ENCODE results near the gene GSG1L.

GSG1L gene

DNA sequence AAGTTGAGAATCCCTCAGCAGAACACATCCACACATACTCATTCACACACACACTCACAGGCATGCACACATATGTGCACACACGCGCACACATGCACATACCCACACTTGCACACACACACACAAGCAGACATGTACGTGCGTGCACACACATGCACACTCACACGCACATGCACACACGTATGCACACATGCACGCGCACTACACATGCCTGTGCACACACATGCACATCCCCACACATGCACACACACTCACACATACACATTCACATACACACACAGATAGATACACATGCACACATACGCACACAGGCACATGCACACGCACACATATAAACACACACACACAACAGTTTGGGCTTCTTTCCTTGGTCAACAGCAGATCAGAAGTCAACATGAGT lies 24.0 kb downstream of the GSG1L start:
- no peak for TF ChIP-seq NFIC (IDR thresholded peaks at IDR 0.05)
- no peak for TF ChIP-seq CREB1 (IDR thresholded peaks at IDR 0.05; ENCODE audit: low read depth)
- TF ChIP-seq FOXM1 (IDR thresholded peaks at IDR 0.05; ENCODE audit: borderline replicate concordance, low read depth), result no peak
- TF ChIP-seq, protein P1, sequence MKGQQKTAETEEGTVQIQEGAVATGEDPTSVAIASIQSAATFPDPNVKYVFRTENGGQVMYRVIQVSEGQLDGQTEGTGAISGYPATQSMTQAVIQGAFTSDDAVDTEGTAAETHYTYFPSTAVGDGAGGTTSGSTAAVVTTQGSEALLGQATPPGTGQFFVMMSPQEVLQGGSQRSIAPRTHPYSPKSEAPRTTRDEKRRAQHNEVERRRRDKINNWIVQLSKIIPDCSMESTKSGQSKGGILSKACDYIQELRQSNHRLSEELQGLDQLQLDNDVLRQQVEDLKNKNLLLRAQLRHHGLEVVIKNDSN (IDR thresholded peaks at IDR 0.05), result no peak
- no peak for TF ChIP-seq TAF1 (IDR thresholded peaks at IDR 0.05; ENCODE audit: low read depth)
- no peak for TF ChIP-seq EGR1 (IDR thresholded peaks at IDR 0.05)
- TF ChIP-seq EP300 (IDR thresholded peaks at IDR 0.05; ENCODE audit: borderline replicate concordance), result no peak
- no peak for TF ChIP-seq YY1 (IDR thresholded peaks at IDR 0.05; ENCODE audit: low read depth)

DNA sequence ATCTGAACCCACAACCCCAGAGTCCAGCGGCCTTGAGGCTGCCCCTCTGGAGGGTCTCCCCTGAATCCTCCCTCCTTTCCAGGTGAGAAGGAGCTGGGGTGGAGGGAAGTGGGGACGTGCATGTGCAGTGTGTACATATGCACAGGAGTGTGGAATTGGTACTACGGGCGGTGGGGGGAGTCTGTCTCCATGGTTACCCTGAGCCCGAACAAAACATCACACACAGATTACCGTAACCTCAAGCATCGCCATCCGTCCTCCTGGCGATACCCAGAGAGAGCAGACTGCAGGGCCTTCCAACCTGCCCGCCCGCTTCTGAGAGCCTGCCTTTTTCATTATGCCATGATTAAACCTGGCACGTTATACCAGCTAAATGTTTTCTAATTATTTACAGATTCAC lies 25.1 kb downstream of the GSG1L start:
- TF ChIP-seq, protein P2, sequence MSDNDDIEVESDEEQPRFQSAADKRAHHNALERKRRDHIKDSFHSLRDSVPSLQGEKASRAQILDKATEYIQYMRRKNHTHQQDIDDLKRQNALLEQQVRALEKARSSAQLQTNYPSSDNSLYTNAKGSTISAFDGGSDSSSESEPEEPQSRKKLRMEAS (IDR thresholded peaks at IDR 0.05), result no peak
- TF ChIP-seq, protein P3, sequence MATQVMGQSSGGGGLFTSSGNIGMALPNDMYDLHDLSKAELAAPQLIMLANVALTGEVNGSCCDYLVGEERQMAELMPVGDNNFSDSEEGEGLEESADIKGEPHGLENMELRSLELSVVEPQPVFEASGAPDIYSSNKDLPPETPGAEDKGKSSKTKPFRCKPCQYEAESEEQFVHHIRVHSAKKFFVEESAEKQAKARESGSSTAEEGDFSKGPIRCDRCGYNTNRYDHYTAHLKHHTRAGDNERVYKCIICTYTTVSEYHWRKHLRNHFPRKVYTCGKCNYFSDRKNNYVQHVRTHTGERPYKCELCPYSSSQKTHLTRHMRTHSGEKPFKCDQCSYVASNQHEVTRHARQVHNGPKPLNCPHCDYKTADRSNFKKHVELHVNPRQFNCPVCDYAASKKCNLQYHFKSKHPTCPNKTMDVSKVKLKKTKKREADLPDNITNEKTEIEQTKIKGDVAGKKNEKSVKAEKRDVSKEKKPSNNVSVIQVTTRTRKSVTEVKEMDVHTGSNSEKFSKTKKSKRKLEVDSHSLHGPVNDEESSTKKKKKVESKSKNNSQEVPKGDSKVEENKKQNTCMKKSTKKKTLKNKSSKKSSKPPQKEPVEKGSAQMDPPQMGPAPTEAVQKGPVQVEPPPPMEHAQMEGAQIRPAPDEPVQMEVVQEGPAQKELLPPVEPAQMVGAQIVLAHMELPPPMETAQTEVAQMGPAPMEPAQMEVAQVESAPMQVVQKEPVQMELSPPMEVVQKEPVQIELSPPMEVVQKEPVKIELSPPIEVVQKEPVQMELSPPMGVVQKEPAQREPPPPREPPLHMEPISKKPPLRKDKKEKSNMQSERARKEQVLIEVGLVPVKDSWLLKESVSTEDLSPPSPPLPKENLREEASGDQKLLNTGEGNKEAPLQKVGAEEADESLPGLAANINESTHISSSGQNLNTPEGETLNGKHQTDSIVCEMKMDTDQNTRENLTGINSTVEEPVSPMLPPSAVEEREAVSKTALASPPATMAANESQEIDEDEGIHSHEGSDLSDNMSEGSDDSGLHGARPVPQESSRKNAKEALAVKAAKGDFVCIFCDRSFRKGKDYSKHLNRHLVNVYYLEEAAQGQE (IDR thresholded peaks at IDR 0.05; ENCODE audit: low read depth), result no peak
- TF ChIP-seq CEBPB (IDR thresholded peaks at IDR 0.05), result no peak

DNA sequence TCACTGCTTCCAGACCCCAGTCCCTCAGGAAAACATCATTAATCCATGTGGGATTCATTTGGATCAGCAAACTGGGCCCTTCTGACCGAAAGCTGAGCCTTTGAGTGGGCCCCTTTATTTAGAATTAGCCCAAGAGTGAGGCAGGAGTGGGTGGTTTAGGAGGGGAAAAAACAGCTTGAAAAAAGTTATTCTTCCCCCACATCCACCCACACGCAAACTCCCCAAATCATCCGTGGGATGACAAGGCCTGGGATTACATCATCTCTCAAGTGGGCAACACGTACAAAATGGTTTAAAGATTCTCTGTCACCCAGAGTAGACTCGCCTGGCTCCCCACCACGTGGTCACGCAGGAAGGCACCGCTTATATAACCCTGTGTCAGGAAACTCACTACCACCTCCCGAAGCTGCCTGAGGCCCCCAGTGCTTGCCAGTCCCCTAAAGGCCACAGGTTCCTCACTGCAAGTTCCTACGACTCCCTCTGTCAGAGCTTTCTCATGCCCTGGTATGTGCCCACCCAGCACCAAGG lies 27.6 kb downstream of the GSG1L start:
- no peak for TF ChIP-seq TAF1 (IDR thresholded peaks at IDR 0.05; ENCODE audit: low read depth)
- no peak for TF ChIP-seq EGR1 (IDR thresholded peaks at IDR 0.05)
- TF ChIP-seq TEAD4 (IDR thresholded peaks at IDR 0.05), result no peak
- TF ChIP-seq EP300 (IDR thresholded peaks at IDR 0.05; ENCODE audit: borderline replicate concordance), result no peak
- no peak for TF ChIP-seq CREB1 (IDR thresholded peaks at IDR 0.05; ENCODE audit: low read depth)
- TF ChIP-seq YY1 (IDR thresholded peaks at IDR 0.05; ENCODE audit: low read depth), result no peak
- TF ChIP-seq, protein P3 (IDR thresholded peaks at IDR 0.05; ENCODE audit: low read depth), result no peak
- TF ChIP-seq, protein P2 (IDR thresholded peaks at IDR 0.05), result no peak
- no peak for TF ChIP-seq RAD21 (IDR thresholded peaks at IDR 0.05; ENCODE audit: low read depth)
- no peak for TF ChIP-seq TCF12 (IDR thresholded peaks at IDR 0.05; ENCODE audit: low read depth)
- TF ChIP-seq FOXM1 (IDR thresholded peaks at IDR 0.05; ENCODE audit: borderline replicate concordance, low read depth), result no peak
- TF ChIP-seq, protein P1 (IDR thresholded peaks at IDR 0.05), result no peak
- no peak for TF ChIP-seq NFIC (IDR thresholded peaks at IDR 0.05)
- no peak for TF ChIP-seq ZBTB7A (IDR thresholded peaks at IDR 0.05; ENCODE audit: low read depth)
- no peak for TF ChIP-seq CEBPB (IDR thresholded peaks at IDR 0.05)

DNA sequence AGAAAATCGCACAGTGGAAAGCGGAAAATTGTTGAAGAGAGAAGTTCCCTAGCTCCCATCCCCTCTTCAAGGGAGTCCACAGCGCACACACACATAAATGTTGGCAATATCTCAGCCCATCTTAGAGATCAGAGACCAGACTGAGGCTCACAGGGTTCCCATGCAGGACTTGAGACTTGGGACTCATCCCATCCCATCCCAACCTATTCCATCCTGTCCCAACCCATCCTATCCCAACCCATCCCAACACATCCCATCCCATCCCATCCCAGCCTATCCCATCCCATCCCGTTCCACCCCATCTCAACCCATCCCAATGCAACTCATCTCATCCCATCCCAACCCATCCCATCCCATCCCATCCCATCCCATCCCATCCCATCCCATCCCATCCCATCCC lies 29.6 kb downstream of the GSG1L start:
- TF ChIP-seq RAD21 (IDR thresholded peaks at IDR 0.05; ENCODE audit: low read depth), result no peak
- TF ChIP-seq, protein P3 (IDR thresholded peaks at IDR 0.05; ENCODE audit: low read depth), result no peak
- no peak for TF ChIP-seq FOXM1 (IDR thresholded peaks at IDR 0.05; ENCODE audit: borderline replicate concordance, low read depth)
- TF ChIP-seq EP300 (IDR thresholded peaks at IDR 0.05; ENCODE audit: borderline replicate concordance), result no peak
- no peak for TF ChIP-seq ZBTB7A (IDR thresholded peaks at IDR 0.05; ENCODE audit: low read depth)
- TF ChIP-seq TCF12 (IDR thresholded peaks at IDR 0.05; ENCODE audit: low read depth), result no peak
- TF ChIP-seq TAF1 (IDR thresholded peaks at IDR 0.05; ENCODE audit: low read depth), result no peak
- TF ChIP-seq, protein P2 (IDR thresholded peaks at IDR 0.05), result no peak
- TF ChIP-seq NFIC (IDR thresholded peaks at IDR 0.05), result no peak
- TF ChIP-seq YY1 (IDR thresholded peaks at IDR 0.05; ENCODE audit: low read depth), result no peak
- TF ChIP-seq TEAD4 (IDR thresholded peaks at IDR 0.05), result no peak
